ENCODE measurements around the gene DOK7.
"Not testable (repeated sequence)": the region's sequence is repeated elsewhere in the genome, so short reads cannot be mapped to it uniquely, and the experiment has no call there.

The DOK7 gene

GRCh38 chr4:3524349-3524748, 61.2 kb downstream of the DOK7 start:
- DNase-seq, result no peak

- DNase-seq, result no peak
These were observed 61.8 kb downstream of the DOK7 start for GRCh38 chr4:3524920-3525319.

GRCh38 chr4:3525532-3526430, 62.7 kb downstream of the DOK7 start:
- DNase-seq, result no peak

GRCh38 chr4:3526456-3526855, 63.4 kb downstream of the DOK7 start:
- no peak for DNase-seq

- no peak for DNase-seq
These were observed 64.2 kb downstream of the DOK7 start for GRCh38 chr4:3527101-3527913.

GRCh38 chr4:3527914-3528876, 65.1 kb downstream of the DOK7 start:
- DNase-seq, result no peak

GRCh38 chr4:3529363-3529762, 66.3 kb downstream of the DOK7 start:
- DNase-seq, result no peak

GRCh38 chr4:3530051-3530450, 66.9 kb downstream of the DOK7 start:
- no peak for DNase-seq

- DNase-seq, result no peak
These were observed 67.7 kb downstream of the DOK7 start for GRCh38 chr4:3530663-3531254.

GRCh38 chr4:3531318-3531878, 68.3 kb downstream of the DOK7 start:
- no peak for DNase-seq

- DNase-seq, result peak; percentile 89
These were observed 69.0 kb downstream of the DOK7 start, which contains the start of gene LRPAP1 for GRCh38 chr4:3531879-3532750. Gene LRPAP1, minus strand, starts transcription at chr4:3532422. Its CDS starts 10 bp downstream, at chr4:3532412.

GRCh38 chr4:3532751-3533422, 69.8 kb downstream of the DOK7 start:
- no peak for DNase-seq

- DNase-seq, result no peak
These were observed 70.3 kb downstream of the DOK7 start for GRCh38 chr4:3533423-3533820.

GRCh38 chr4:3535812-3536211, 72.7 kb downstream of the DOK7 start:
- not testable (repeated sequence) for DNase-seq

GRCh38 chr4:3538906-3539305, 75.8 kb downstream of the DOK7 start:
- DNase-seq, result not testable (repeated sequence)

- not testable (repeated sequence) for DNase-seq
These were observed 80.3 kb downstream of the DOK7 start for GRCh38 chr4:3543415-3543814.
